GM18867 (cell line): ENCODE data around the gene TMEM44.
"Not testable (repeated sequence)": the region's sequence is repeated elsewhere in the genome, so short reads cannot be mapped to it uniquely, and the experiment has no call there.

Experiments used
- ATAC-seq: cut with Tn5 transposase; IDR thresholded peaks from one replicate; pipeline ENCODE4 v1.9.1; 2021; ENCODE audit warnings: mild to moderate bottlenecking, moderate library complexity; ENCODE audit not compliant: unreplicated experiment

The TMEM44 gene

DNA sequence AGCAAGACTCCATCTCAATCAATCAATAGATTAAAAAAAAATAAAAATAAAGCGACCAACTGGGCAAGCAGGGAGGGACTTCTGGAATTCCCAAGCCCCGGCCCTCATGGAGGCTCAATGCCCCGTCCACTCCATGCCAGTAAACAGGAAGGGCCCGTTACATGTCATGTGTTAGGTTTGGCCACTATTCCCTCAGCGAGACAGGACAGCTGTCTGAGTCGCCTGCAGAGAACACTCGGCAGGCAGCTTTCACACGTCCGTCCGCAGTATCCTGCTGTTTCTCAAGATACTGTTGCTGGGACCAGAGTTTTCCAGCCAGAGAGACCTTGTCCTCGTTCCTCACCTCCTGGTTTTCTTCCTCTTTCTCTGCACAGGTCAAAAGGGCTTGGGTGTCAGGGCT lies 18.0 kb downstream of the TMEM44 start:
- no peak for ATAC-seq

DNA sequence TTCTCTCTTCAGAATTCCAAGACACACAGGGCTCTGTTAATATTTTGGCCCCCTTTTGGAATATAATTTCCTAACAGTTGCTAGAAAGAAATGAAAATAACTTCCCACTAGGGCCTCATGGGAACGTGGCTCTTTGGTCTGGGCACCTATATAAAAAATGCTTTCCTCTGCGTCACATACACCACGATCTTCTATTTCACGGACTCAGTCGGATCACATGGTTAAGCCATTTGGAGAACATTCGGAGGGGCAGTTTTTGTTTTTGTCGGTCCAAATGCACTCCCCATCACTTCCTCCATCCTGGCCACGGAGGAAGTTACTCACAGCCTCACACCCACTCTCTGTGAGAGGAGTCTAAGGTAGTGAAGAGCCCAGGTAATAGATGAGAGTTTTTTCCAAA lies 21.0 kb downstream of the TMEM44 start:
- no peak for ATAC-seq

DNA sequence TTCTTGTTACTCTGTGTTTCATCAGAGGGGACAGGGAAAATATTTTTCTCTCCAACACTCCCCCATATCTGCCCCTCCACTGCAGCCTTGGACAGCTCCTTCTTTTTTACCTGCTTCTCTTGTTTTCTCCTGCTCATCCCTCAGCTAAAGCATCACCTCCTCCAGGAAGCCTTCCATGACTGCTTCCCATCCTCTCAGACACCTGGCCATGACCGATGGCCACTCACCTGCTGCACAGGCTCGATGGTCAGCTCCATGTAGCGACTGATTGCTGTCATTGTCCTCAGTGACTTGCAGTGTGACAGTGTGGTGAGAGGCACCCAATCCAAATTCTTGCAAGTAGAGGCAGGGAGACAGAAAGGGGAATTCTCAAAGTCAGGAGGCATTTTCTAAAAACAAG lies 22.5 kb downstream of the TMEM44 start:
- no peak for ATAC-seq

DNA sequence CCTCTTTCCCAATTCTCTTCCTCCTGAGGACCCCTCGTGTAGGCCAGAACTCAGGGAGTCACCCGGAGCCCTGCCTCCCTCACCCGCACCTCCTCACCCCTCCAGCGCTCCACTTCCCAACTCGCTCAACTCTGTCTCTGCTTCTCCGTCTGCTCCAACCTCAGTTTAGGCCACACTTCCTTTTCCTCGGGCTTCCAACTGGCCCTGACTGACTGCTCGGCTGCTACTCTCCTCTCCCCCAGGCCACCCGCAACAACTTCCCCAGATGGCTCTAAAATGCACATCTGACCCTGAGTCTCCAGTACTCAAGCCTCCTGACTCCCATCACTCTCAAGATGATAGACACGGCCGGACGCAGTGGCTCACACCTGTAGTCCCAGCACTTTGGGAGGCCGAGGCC lies 23.6 kb downstream of the TMEM44 start:
- no peak for ATAC-seq

DNA sequence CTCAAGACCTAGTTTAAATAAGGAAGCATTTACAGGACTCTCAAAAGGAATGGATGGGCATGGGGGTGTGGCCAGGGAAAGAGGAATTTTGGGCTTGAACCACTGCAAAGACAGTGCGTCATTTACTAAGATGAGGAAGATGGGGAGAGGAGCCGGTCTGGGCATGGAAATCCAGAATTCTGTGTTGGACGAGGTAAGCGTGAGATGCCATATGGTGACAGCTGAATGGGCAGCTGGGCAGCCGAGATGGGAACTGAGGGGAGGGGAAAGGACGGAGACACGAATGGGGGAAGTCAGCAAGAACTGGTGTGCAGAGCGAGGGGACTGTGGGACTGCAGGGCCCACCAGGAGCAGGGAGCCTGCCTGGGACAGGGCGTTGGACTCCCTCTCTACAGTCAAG lies 24.2 kb downstream of the TMEM44 start:
- ATAC-seq = no peak

DNA sequence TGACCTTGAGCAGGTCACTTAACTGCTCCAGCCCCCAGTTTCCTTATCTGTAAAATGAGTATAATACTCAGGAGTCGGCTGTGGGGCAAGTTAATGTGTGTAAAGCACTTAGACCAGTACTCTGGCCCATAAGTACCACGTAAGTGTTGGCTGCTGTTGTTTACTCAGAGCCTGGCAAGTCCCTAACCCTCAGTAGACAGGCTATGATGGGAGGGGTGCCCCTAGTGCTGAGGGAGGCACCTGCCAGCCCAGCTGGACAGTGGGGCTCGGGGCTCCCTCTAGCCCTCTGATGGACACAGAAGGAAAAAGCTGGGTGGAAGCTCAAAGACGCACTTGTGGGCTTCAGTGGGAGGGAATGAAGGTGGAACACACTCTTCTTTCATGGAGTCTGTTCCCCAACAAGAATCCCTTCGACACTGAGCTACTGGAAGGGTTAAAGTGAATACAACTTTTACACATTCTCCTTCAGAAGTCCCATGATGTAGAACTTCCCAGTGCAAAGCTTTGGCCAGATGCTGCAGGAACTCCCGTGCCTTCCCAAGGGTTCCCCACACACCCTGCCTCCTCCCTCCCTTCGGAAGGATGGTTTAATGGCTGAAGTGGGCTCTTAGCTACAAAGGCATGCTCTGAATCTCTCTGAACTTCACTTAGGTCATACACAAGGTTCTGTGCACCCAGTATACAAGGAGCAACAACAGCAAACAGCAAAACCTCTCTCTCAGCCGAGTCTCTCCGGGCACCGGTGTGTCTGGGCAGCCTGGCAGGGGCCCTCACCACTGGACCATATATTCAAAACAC lies 25.4 kb downstream of the TMEM44 start:
- no peak for ATAC-seq

DNA sequence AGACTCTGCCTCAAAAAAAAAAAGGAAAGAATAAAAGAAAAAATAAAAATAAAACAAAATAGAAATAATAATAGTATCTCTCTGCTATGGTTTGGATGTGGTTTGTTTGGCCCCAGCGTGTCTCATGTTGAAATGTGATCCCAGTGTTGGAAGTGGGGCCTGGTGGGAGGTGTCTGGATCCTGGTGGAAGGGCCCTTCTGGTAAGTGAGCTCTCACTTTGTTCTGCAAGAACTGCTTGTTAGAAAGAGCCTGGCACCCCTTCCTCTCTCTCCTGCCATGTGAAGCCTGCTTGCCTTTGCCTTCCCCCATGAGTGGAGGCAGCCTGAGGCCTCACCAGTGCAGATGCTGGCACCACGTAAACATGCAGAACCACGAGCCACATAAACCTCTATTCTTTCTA lies 26.3 kb downstream of the TMEM44 start:
- ATAC-seq = no peak

DNA sequence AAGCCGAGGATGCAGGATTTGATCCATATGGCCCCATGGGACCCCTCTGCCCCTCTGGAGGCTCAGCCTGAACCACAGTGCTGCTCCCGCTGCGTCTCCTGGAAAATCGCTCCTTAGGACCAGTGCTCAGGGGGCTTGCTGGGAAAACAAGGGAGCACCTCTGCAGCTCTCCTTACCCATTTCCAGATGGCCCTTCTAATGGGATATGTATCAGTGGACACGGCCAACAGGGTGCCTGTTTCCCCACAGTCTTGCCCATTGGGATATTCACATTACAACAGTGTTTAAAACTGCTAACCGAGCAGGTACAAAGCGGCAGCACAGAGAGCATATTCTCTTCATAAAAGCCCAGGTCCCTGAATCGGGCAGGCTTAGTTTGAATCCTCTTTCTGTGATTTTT lies 27.1 kb downstream of the TMEM44 start:
- ATAC-seq = no peak

DNA sequence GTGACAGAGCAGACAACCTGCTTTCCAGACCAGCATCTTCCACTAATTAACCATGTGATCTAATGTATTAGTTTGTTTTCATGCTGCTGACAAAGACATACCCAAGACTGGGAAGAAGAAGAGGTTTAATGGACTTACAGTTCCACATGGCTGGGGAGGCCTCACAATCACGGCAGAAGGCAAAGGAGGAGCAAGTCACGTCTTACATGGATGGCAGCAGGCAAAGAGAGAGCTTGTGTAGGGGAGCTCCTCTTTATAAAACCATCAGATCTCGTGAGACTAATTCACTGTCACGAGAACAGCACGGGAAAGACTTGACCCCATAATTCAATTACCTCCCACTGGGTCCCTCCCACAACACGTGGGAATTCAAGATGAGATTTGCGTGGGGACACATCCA lies 27.9 kb downstream of the TMEM44 start:
- ATAC-seq = not testable (repeated sequence)

DNA sequence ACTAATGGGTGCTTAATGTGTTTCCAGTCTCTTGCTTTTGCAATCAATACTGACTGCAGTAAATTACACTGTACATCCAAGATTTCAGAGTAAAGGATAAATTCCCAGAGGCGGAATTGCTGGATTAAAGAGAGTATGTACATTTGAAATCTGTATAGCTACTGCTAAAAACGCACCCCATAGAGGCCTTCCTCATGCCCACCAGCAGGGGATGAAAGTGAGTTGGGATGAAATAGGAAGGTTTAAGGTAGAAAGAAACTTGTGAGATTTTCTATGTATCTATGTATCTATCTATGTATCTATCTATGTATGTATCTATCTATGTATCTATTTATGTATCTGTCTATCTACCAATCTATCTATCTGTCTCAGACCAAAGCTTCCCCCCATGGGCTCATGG lies 28.4 kb downstream of the TMEM44 start:
- ATAC-seq = no peak

DNA sequence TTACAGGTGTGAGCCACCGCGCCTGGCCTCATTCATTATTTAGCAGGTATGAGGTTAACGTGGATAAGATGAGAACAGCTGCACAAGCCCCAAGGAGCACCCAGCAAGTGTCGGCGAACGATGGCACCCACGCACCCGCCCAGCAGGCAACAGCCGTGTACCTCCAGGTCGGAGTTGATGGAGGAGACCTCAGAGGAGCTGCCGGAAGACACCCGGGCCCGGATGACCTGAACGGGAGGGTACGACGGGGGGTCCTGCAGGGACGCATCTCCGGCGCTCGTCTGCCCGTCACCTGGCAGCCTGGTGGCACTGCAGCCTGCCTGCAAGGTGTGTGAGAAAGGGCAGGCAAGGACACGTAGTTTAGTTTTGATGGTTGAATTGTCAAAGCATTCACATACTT lies 29.1 kb downstream of the TMEM44 start:
- no peak for ATAC-seq

DNA sequence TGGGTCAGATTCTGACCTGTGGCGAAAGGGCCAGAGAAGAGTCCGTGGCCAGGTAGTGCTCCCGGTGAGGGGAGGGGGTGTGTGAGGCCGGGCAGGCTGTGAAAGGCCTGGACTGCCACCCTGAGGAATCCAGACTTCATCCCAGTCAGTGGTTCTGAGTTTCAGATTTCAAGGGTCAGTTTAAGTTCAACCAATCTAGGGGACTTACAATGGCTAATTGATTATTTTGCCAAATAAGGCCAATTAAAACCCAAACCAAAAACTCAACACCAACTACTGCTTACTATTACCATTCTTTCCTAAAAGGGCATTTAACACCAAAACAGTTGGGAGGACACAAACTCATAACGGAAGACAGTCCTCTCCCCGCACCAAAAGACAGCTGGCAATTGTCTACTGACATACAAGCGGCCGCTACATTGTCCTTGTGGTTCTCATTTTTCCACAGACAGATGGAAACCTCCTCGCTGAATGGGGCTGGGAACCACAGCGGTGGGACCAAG lies 30.5 kb downstream of the TMEM44 start:
- no peak for ATAC-seq

DNA sequence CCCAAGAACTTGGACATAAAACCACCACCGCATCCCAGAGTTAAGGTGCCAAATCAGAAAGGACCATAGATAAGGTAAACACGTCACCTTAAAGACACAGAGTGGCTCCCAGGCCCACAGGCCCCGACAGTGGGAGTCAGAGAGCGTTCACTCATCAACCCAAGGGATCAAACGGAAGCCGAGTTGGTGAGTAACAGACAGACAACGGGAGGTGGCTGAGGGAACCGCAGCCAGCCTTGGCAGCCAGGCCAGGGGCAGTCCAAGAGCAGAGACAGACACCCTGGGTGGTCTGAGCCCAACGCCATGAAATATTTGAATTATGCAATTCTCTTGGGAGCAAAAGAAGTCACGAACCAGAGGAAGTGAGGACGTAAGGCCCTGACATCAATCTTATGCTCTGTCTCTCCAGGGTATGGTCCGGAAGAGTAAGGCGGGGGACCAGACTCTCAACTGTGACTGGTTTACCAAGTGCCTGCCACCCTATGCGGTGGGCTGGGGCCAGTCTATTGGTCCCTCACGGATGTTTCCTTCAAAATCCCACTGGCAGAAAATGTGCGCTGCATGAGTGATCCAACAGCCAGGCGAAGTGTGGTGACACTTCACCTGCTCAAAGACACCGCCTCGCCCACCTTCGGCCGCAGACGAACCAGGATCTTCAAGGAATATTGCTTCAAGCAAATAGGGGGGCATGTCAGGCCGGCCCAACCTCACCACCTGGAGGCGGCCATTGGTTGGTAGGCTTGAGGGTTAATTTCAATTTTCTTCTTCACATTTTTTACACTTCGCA lies 34.3 kb downstream of the TMEM44 start:
- no peak for ATAC-seq

DNA sequence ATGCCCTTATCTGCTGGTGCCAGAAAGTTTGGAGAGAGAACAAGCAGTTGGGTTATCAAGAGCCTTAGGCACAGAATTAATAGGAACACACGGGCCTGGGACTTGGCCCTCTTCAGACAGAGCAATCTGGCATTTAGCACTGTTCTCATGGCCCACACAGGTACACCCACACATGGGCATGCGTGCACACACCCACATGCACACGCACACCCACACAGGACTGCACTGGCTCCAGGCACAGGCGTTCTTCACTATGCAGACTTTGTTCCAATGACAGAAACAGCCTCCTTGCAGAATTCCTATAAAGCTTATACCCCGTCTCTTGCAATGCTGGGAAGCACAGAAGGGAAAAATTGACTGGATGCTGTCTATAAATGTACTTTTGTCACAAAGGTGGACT lies 36.3 kb downstream of the TMEM44 start:
- ATAC-seq = no peak

DNA sequence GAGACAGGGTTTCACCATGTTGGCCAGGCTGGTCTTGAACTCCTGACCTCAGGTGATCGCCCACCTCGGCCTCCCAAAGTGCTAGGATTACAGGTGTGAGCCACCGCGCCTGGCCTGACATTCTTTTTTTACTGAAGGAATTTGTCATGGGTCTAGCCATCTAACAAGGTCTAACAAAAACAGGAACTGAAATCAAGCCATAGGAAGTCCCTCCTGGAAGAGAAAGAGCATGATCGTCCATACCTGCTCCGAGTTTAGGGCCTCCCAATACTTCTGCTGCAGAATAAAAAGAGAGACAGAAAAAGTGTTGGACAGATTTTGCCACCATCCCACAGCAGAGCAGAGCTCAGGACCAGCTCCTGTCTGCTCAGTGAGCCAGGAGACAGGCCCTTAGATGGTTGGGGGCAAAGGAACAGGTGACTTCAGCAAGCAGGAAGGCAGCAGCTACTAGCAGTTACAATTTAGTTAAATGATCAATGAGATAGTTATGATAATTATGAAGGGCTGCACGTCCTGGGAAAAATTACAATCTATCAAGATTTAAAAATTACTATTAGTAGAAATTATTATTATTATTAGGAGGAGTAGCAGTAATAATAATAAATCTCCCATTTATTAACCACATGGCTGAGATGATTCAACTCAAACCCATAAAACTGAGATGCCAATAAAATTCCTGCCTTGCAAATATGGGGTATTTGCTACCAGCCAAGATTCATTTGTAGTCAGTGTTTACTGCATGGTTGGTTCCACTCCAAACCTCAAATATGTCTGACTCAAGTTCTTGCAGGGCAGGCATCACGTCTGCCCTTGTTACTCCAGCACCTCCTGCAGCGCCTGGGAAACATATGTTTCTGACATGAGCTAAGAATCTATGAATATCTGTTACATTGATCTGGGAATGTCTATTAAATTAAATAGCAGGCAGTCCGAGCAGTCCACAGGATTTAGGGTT lies 40.1 kb downstream of the TMEM44 start:
- ATAC-seq = no peak

DNA sequence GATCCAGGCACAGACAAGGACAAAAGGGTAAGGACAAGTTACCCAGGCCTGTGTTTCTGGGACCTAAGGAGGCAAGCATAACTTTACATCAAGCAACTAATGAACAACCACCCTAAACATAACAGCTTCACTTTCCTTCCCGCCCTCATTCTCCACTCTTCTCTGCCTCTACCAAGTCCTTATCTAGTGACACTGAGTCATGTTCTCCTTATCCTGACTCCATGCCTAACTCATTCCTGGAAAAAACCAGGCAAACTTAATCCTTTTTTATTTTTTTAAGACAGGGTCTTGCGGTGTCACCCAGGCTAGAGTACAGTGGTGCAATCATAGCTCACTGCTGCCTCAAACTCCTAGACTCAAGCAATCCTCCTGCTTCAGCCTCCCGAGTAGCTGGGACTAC lies 44.5 kb downstream of the TMEM44 start:
- no peak for ATAC-seq

DNA sequence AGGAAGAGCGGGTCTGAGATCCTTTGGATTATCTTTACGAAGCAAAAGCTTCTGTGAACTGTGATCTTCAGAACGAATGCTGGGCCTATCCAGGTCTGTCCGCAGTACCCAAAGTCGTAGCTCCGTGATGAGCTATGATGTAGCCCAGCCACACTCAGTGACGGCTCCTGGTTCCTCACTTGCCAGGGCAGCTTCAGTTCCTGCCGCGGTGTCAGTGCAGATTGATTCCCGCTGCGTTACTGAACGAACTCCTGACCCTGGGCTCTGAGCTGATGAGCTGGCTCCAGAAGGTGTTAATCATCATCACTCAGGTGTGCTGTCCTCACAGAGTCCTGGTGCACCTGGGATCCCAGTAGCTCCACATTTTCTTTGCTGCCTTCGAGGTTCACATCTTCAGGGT lies 45.0 kb downstream of the TMEM44 start:
- no peak for ATAC-seq

DNA sequence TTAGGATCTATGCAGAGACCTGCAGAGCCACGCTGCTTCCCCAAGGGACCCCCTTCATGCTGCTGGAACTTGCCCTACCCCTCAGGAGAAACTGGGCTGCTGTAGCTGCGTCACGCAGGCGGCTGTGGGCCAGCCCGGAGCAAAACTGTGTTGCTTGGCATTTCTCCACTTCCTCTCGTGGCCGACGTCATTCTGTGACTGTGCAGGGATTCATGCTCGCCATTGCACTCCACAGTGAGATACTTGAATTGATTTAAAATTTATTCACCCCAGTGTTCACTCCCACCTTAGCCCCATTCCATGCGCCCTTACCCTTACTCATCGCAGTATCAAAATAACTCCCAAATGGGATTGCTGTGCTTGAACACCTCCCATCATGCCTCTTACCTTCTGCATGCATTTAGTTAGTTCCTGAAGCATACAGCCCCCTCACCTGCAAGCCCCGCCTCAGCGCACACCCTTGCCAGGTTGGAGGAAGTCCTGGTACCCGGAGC lies 45.7 kb downstream of the TMEM44 start:
- ATAC-seq = no peak

DNA sequence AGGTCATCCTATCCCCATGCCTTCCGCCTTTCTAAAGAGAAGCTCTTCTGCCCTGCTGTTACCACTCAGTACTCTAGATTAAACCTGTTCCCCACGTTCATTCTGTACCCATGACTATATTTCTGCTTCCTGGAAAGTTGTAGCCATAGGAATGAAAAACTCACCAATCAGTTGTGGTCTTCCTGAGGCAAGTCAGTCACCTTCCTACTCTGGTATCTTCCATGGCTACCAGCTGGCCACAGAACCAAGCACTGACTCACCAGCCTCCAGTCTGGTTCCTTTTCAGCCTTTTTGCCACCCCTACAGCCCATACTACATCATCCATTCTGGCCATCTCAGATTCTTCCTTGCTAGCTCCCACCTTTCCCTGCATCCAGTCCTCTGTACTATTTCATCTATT lies 46.4 kb downstream of the TMEM44 start:
- no peak for ATAC-seq

DNA sequence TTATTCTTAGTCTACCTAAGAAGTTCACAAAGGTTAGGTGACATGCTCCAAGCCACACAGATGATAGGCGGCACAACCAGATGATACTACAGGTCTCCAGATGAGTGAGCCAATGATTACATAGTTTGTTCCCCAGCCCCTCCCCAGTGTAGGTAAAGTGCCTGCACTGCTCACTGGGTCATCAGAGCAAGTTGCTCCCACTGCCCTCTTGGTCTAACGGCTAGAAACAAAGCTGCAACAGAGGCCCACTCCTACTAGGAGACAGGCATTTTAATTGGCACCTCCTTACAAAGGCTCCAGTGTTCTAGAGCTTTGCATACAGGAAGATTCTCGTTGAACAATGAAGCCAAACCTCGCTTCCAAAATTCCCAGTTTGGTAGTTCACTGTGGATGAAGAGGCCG lies 47.3 kb downstream of the TMEM44 start:
- no peak for ATAC-seq

DNA sequence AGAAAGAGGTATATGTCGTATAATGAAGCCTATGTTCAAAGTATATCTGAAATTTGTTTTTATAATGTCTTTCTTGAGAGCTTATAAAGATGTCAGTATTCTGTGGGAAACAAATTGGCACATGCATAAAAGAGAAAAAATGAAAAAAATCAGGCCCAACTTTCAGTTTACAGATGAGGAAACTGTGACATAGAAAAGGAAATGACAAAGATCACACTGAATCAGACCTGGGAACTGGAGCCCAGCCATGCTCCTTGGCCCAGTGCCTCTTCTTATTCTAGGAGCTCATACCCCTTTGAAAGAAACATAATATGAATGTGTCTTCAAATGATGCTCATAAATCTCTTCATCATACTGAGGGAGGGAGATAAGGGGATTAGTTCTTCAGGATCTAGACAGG lies 48.4 kb downstream of the TMEM44 start:
- ATAC-seq = no peak
